ENCODE data around the gene MXRA7. TPM values are rescaled to one million over a fixed set of nuclear protein-coding genes. Genes with fewer than 3 reads are reported as not detected.

MXRA7 gene
- total RNA-seq, 4 donors from 2014 or later: 31.0 to 633 (median 52.5) TPM

DNA sequence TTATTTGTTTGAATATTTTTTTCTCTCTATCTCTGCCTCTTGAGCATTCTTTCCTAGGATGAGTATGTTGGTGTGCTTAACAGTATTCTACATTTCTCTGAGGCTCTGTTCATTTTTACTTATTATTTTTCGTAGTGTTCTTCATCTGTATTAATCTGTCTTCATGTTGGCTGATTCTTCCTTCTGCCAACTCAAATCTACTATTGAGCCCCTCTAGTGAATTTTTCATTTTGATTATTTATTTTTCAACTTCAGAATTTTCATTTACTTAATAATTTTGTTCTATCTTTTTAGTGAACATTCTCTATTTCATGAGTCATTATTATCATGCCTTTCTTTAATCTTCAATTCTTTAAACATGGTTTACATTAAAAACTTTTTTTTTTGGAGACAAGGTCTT lies 64.1 kb downstream of the MXRA7 start:
- TF ChIP-seq POLR2AphosphoS5 (IDR thresholded peaks at IDR 0.05) (no peak), POLR2A (IDR thresholded peaks at IDR 0.05) (no peak), EP300 (IDR thresholded peaks at IDR 0.05; ENCODE audit: low read depth) (no peak)
- TF ChIP-seq, protein P1, sequence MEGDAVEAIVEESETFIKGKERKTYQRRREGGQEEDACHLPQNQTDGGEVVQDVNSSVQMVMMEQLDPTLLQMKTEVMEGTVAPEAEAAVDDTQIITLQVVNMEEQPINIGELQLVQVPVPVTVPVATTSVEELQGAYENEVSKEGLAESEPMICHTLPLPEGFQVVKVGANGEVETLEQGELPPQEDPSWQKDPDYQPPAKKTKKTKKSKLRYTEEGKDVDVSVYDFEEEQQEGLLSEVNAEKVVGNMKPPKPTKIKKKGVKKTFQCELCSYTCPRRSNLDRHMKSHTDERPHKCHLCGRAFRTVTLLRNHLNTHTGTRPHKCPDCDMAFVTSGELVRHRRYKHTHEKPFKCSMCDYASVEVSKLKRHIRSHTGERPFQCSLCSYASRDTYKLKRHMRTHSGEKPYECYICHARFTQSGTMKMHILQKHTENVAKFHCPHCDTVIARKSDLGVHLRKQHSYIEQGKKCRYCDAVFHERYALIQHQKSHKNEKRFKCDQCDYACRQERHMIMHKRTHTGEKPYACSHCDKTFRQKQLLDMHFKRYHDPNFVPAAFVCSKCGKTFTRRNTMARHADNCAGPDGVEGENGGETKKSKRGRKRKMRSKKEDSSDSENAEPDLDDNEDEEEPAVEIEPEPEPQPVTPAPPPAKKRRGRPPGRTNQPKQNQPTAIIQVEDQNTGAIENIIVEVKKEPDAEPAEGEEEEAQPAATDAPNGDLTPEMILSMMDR (IDR thresholded peaks at IDR 0.05): no peak
- WGBS, 2 donors (ENCODE audit: low coverage in 1 of 2): 83 to 100% methylated on average over 1 of the region's 1 CpG
- DNase-seq: no peak
- in situ Hi-C loops (cut with MboI; ENCODE audit: low pct_ligation_motif_present in 1 of 4, low pct_unique_long_range_greater_than_20kb in 1 of 4, low sequenced_read_pairs in 3 of 4): no loop called here
- H3K9me3 ChIP-seq: no peaks in the 10 kb centered on the region
- H3K4me3 ChIP-seq: peak overlapping the region in 1 of 4 donors; percentile 16
- H3K27me3 ChIP-seq: no peaks in the 10 kb centered on the region
- no peaks in the 10 kb centered on the region for H3K36me3 ChIP-seq
- H3K4me1 ChIP-seq: peaks cover 0 to 31% (median 15%) of the 10 kb centered on the region in 4 donors
- H3K27ac ChIP-seq: peak overlapping the region in 3 of 4 donors; percentile 84 to 90 (median 88)
- intact Hi-C loops (cut with DNase I; ENCODE audit: low total_unique reads): no loop called here

- H3K27me3 ChIP-seq: no peaks in the 10 kb centered on the region
- peaks cover 0 to 33% (median 15%) of the 10 kb centered on the region in 4 donors for H3K4me1 ChIP-seq
- no peaks in the 10 kb centered on the region for H3K36me3 ChIP-seq
- TF ChIP-seq POLR2A (IDR thresholded peaks at IDR 0.05) (peak; percentile 29), EP300 (IDR thresholded peaks at IDR 0.05; ENCODE audit: low read depth) (no peak), POLR2AphosphoS5 (IDR thresholded peaks at IDR 0.05) (peak in 1 of 3 donors; percentile 27)
- TF ChIP-seq, protein P1 (IDR thresholded peaks at IDR 0.05): no peak
- no peak overlapping the region for H3K4me3 ChIP-seq
- peak; percentile 47 for DNase-seq
- WGBS, 2 donors (ENCODE audit: low coverage in 1 of 2): 30 to 53% methylated on average over 2 to 5 of the region's 5 CpGs
- no peaks in the 10 kb centered on the region for H3K9me3 ChIP-seq
- H3K27ac ChIP-seq: peak overlapping the region; percentile 82 to 90 (median 86)
- in situ Hi-C loops (cut with MboI; ENCODE audit: low pct_ligation_motif_present in 1 of 4, low pct_unique_long_range_greater_than_20kb in 1 of 4, low sequenced_read_pairs in 3 of 4) (no loop called here), intact Hi-C loops (cut with DNase I; ENCODE audit: low total_unique reads) (no loop called here)
Measured at GRCh38 chr17:76645481-76645880, 65.3 kb downstream of the MXRA7 start.

DNA sequence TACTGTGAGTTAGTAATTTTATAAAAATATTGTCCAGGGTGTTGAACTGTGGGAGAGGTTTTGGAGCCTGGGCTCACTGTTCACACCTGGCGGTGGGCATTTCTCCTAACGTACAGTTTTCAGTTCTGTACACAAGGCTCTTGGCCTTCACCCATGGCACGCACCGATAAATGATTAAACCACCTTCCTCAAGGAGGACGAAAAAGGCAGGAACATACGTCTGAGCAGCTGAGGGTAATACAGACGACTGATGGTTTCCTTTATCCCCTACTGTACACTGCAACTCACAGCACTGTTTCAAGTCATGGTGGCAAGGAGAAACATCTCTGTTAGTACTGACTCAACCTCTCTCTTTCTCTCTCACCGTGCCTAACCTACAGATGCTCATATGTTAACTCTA lies 65.8 kb downstream of the MXRA7 start:
- Histone ChIP-seq H3K9me3 (no peaks in the 10 kb centered on the region), H3K27me3 (no peaks in the 10 kb centered on the region), H3K4me3 (no peak overlapping the region), H3K4me1 (peaks cover 0 to 36% (median 15%) of the 10 kb centered on the region in 4 donors), H3K27ac (peak overlapping the region; percentile 82 to 90 (median 86)), H3K36me3 (no peaks in the 10 kb centered on the region)
- intact Hi-C loops (cut with DNase I; ENCODE audit: low total_unique reads): no loop called here
- TF ChIP-seq EP300 (IDR thresholded peaks at IDR 0.05; ENCODE audit: low read depth) (no peak), POLR2AphosphoS5 (IDR thresholded peaks at IDR 0.05) (peak in 2 of 3 donors; percentile 16 to 33), POLR2A (IDR thresholded peaks at IDR 0.05) (no peak)
- TF ChIP-seq, protein P1 (IDR thresholded peaks at IDR 0.05): peak in 1 of 5 experiments; percentile 20
- 44 to 58% methylated on average over 8 of the region's 8 CpGs for WGBS, 2 donors (ENCODE audit: low coverage in 1 of 2)
- in situ Hi-C loops (cut with MboI; ENCODE audit: low pct_ligation_motif_present in 1 of 4, low pct_unique_long_range_greater_than_20kb in 1 of 4, low sequenced_read_pairs in 3 of 4): no loop called here
- DNase-seq: peak; percentile 54

DNA sequence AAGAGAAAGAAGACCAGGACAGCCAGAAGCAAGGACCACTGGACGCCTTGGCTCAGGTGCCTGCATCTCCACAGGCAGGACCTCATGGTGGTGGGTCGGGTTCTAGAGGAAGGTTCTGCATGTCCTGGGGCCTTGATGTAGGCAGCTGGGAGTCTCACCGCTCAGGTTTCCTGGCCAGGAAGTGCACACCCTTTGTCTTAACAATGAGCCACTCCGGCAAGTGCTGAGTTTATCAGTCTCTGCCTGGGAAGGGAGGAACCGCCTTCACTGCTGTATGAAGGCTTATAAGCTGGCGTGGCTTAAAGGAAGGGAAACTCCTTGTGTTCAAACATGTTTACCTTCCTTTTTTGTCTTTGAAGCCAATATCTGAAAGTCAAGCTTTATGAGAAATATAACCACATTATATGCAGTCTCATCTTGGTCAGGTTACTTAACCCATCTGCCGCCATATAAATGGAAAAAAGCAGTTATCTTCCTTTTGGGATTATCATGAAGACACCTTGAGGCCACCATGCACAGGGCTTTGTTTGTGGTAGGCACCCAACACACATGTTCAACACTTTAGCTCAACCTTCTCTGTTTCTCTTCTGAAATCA lies 67.1 kb downstream of the MXRA7 start, which contains the start of gene ST6GALNAC1:
ST6GALNAC1 (minus strand) TSS at position 205 of the 596 bp plus-strand sequence; CDS start at position 86, 119 bp downstream.
- no peaks in the 10 kb centered on the region for H3K9me3 ChIP-seq
- TF ChIP-seq, protein P1 (IDR thresholded peaks at IDR 0.05): no peak
- TF ChIP-seq POLR2A (IDR thresholded peaks at IDR 0.05) (peak; percentile 96), POLR2AphosphoS5 (IDR thresholded peaks at IDR 0.05) (peak; percentile 91 to 95 (median 94)), EP300 (IDR thresholded peaks at IDR 0.05; ENCODE audit: low read depth) (no peak)
- peak within 1 kb of the TSS; percentile 7 to 50 (median 48) for H3K4me3 ChIP-seq

More for the DNA sequence above, 67.1 kb downstream of the MXRA7 start, which contains the start of gene ST6GALNAC1:
- intact Hi-C loops (cut with DNase I; ENCODE audit: low total_unique reads): no loop called here
- Histone ChIP-seq H3K4me1 (peaks cover 0 to 38% (median 17%) of the 10 kb centered on the region in 4 donors), H3K27me3 (no peaks in the 10 kb centered on the region), H3K36me3 (no peaks in the 10 kb centered on the region), H3K27ac (peak within 1 kb of the TSS; percentile 82 to 90 (median 86))
- 31 to 53% methylated on average over 2 to 7 of the region's 7 CpGs for WGBS, 2 donors (ENCODE audit: low coverage in 1 of 2)
- in situ Hi-C loops (cut with MboI; ENCODE audit: low pct_ligation_motif_present in 1 of 4, low pct_unique_long_range_greater_than_20kb in 1 of 4, low sequenced_read_pairs in 3 of 4): no loop called here
- DNase-seq: peak; percentile 88

Measured in transverse colon (tissue), 4 donors.